ENCODE data around the gene LCN2.

- peak; percentile 41 for TF ChIP-seq CTCF (IDR thresholded peaks at IDR 0.05; ENCODE audit: low read length)
- no peak for TF ChIP-seq EZH2phosphoT487 (IDR thresholded peaks at IDR 0.05; ENCODE audit: low read length)
Measured at GRCh38 chr9:128192601-128193371, 43.5 kb downstream of the LCN2 start.
